Thyroid gland (tissue), 4 donors: ENCODE data around the gene SLC35D1. TPM values are rescaled to one million over a fixed set of nuclear protein-coding genes. Genes with fewer than 3 reads are reported as not detected.

Source experiments
- DNase-seq, 2 donors: peaks; one replicate each; pipeline ENCODE4 v3.0.0-alpha.2; 2019
- H3K27ac ChIP-seq, 3 donors: fragments of 200-600 bp; sonication (generic); 1 replicate in 2 of 3; 2 replicates in 1 of 3; pipeline ENCODE4 v1.5.1; 2016 to 2019; ENCODE audit warnings: mild to moderate bottlenecking in 1 of 3, moderate library complexity in 1 of 3
- H3K27me3 ChIP-seq: fragments of 200-600 bp; sonication (generic); one replicate; pipeline ENCODE4 v1.5.1; 2019
- H3K36me3 ChIP-seq, 2 donors: fragments of 200-600 bp; sonication (generic); one replicate each; pipeline ENCODE4 v1.5.1; 2016 to 2019
- H3K4me1 ChIP-seq, 2 donors: fragments of 200-600 bp; sonication (generic); one replicate each; pipeline ENCODE4 v1.5.1; 2017 to 2019
- H3K4me3 ChIP-seq, 3 donors: fragments of 200-600 bp; sonication (generic); replicated peaks in 1 of 3; 1 replicate in 2 of 3; 2 replicates in 1 of 3; pipeline ENCODE4 v1.5.1; 2016; ENCODE audit warnings: mild to moderate bottlenecking in 1 of 3
- H3K9me3 ChIP-seq: fragments of 200-600 bp; sonication (generic); one replicate; pipeline ENCODE4 v1.5.1; 2017
- CTCF ChIP-seq, 6 experiments: fragments of 200-600 bp in 3 of 6; fragments of 450-650 bp in 3 of 6; sonication (generic) in 3 of 6; IDR thresholded peaks; one replicate each; pipeline ENCODE4 v1.5.1; 2016 to 2019; ENCODE audit warnings: antibody characterized with exemption in 6 of 6, mild to moderate bottlenecking in 2 of 6, inconsistent platforms in 1 of 6, moderate library complexity in 1 of 6
- POLR2A ChIP-seq, 2 donors: fragments of 450-650 bp; IDR thresholded peaks; one replicate each; pipeline ENCODE4 v1.6.1; 2017; ENCODE audit warnings: antibody characterized with exemption in 2 of 2, mild to moderate bottlenecking in 2 of 2, moderate library complexity in 1 of 2
- whole genome bisulfite sequencing, 2 donors: methylation state at CpG; one replicate each; pipeline ENCODE4 v1.1.5; 2017; 5-methylcytosine and 5-hydroxymethylcytosine counted together
- intact Hi-C: fragments of 100-400 bp; cut with DNase I; formaldehyde crosslinking; loops from one replicate; pipeline ENCODE4 v1.15.1; 2023
- total RNA-seq, 4 donors: library from RNA; depleted of rRNA; stranded (reverse); fragments of >200 nt; gene quantifications; one replicate each; pipeline ENCODE4 v1.2.3, GENCODE V29; 2016

SLC35D1 gene
- total RNA-seq, 4 donors from 2014 or later = 15.3 to 22.7 (median 17.0) TPM

DNA sequence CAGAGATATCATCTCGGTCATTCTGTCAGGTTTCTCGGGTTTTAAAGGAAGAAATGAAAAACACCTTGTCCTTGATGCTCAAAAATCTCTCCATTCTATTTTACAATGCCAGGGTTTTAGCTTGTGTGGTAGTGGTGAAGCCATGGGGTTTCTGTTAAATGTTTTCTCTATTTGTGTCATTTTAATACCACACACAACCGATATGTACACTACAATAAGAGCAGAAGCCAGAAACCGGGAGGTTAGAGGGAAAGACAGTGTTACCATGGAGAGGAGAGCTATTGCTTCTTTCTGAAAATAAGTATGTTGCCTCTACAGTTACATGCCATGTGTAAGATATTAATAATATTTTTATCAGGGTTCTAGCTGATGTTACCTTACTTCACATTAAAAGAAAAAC lies 2.8 kb downstream of the SLC35D1 start:
- H3K36me3 ChIP-seq = peaks cover 10 to 16% of the 10 kb centered on the region in 2 donors
- H3K27me3 ChIP-seq = no peaks in the 10 kb centered on the region
- no peak overlapping the region for H3K27ac ChIP-seq
- TF ChIP-seq POLR2A (IDR thresholded peaks at IDR 0.05) = no peak
- no peak for TF ChIP-seq CTCF (IDR thresholded peaks at IDR 0.05)
- intact Hi-C loops = no loop called here
- DNase-seq = no peak
- WGBS, 2 donors = 72 to 80% methylated on average over 4 of the region's 4 CpGs
- H3K4me3 ChIP-seq = no peak overlapping the region
- H3K4me1 ChIP-seq = peaks cover 10% of the 10 kb centered on the region in 2 donors
- no peaks in the 10 kb centered on the region for H3K9me3 ChIP-seq

DNA sequence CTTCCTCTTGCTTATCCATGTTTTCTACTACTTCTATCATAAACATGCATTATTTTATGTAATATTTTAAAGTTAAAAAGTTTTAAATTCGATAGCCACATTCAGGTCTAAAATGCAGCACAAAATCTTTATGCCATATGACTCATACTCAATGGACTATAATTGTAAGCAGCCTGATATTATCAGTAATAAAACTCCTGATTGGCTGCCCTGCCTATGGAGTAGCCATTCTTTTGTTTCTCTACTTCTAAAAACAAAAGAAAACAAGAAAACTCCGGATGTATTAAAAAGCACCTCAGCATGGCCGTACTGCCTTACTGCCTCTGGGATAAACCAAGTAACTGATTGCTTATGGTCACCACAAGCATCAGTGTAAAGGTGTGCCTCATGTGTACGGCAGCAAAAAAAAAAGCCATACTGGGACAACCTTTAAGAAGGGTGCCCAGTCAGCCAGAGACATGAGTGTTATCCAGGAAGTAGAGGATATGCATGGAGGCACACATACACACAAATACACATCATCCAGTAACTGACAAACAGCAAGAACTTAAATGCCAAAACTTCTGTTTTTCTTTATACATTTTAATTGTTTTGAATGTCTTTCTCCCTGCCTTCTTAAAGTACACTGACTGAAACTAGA lies 9.2 kb downstream of the SLC35D1 start:
- Histone ChIP-seq H3K4me3 (no peak overlapping the region), H3K36me3 (peaks cover 24 to 29% of the 10 kb centered on the region in 2 donors), H3K27ac (no peak overlapping the region), H3K4me1 (no peaks in the 10 kb centered on the region), H3K9me3 (no peaks in the 10 kb centered on the region), H3K27me3 (no peaks in the 10 kb centered on the region)
- WGBS, 2 donors = 90% methylated on average over 4 of the region's 4 CpGs
- no peak for DNase-seq
- no peak for TF ChIP-seq POLR2A (IDR thresholded peaks at IDR 0.05)
- no peak for TF ChIP-seq CTCF (IDR thresholded peaks at IDR 0.05)
- intact Hi-C loops = no loop called here

DNA sequence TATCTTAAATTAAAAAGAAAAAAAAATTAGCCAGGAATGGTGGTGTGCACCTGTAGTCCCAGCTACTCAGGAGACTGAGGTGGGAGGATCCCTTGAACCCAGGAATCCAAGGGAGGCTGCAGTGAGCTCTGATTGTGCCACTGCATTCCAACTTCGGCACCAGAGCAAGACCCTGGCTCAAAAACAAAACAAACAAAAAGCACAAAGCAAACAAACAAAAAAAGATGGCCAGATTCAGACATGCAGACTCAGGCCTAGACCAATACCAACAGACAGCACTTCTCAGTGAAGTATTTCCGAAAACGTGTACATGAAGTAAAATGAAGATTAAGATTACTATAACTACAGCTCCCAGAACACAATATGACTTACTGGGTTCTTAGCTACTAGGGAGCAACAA lies 10.6 kb downstream of the SLC35D1 start:
- intact Hi-C loops = no loop called here
- DNase-seq = no peak

GRCh38 chr1:67041841-67042503 lies 12.0 kb downstream of the SLC35D1 start:
- no peak for DNase-seq

More for the DNA sequence above, 10.6 kb downstream of the SLC35D1 start:
- no peaks in the 10 kb centered on the region for H3K27me3 ChIP-seq
- peaks cover 24 to 31% of the 10 kb centered on the region in 2 donors for H3K36me3 ChIP-seq
- H3K4me1 ChIP-seq = no peaks in the 10 kb centered on the region
- 79 to 86% methylated on average over 3 of the region's 3 CpGs for WGBS, 2 donors
- TF ChIP-seq CTCF (IDR thresholded peaks at IDR 0.05) (no peak), POLR2A (IDR thresholded peaks at IDR 0.05) (no peak)
- no peaks in the 10 kb centered on the region for H3K9me3 ChIP-seq
- no peak overlapping the region for H3K4me3 ChIP-seq
- no peak overlapping the region for H3K27ac ChIP-seq

More at GRCh38 chr1:67041841-67042503, 12.0 kb downstream of the SLC35D1 start:
- intact Hi-C loops = no loop called here
- TF ChIP-seq POLR2A (IDR thresholded peaks at IDR 0.05) (no peak), CTCF (IDR thresholded peaks at IDR 0.05) (no peak)
- Histone ChIP-seq H3K27ac (no peak overlapping the region), H3K36me3 (peaks cover 23 to 29% of the 10 kb centered on the region in 2 donors), H3K27me3 (no peaks in the 10 kb centered on the region), H3K9me3 (no peaks in the 10 kb centered on the region), H3K4me1 (no peaks in the 10 kb centered on the region), H3K4me3 (no peak overlapping the region)
- 93 to 94% methylated on average over 5 of the region's 5 CpGs for WGBS, 2 donors
